ENCODE data around the gene LRRC8C.
A peak's percentile ranks its signal among the peaks of the same experiment; 100 is the strongest.

Gene LRRC8C

GRCh38 chr1:89739844-89740216 lies 106.9 kb downstream of the LRRC8C start:
- peak overlapping the region in 4 of 11 experiments; percentile 27 to 41 (median 33); a peak in 5 of 22 replicates for H3K27ac ChIP-seq
- H3K4me1 ChIP-seq = peaks cover 4 to 32% (median 16%) of the 10 kb centered on the region in 10 experiments; a peak in 13 of 20 replicates
- peak overlapping the region in 8 of 11 experiments; percentile 7 to 83 (median 44); a peak in 15 of 22 replicates for H3K4me2 ChIP-seq
- H4K20me1 ChIP-seq = no peaks in the 10 kb centered on the region
- no peak overlapping the region for H3K9ac ChIP-seq
- H3K4me3 ChIP-seq = no peak overlapping the region
- H3K9me3 ChIP-seq (replicated peaks in 1 of 11) = peaks cover 0 to 32% (median 12%) of the 10 kb centered on the region in 11 experiments; a peak in 16 of 22 replicates
- TF ChIP-seq Cebpa-rat (IDR thresholded peaks at IDR 0.05) = no peak
- H3K36me3 ChIP-seq = peaks cover 0 to 15% (median 0%) of the 10 kb centered on the region in 11 experiments; a peak in 8 of 22 replicates
- H3K27me3 ChIP-seq = no peaks in the 10 kb centered on the region

- no peaks in the 10 kb centered on the region for H3K27me3 ChIP-seq
- no peak overlapping the region for H3K27ac ChIP-seq
- no peak overlapping the region for H3K4me2 ChIP-seq
- no peak overlapping the region for H3K9ac ChIP-seq
- H4K20me1 ChIP-seq = no peaks in the 10 kb centered on the region
- H3K4me1 ChIP-seq = peaks cover 4 to 25% (median 14%) of the 10 kb centered on the region in 10 experiments; a peak in 13 of 20 replicates
- peaks cover 0 to 47% (median 15%) of the 10 kb centered on the region in 11 experiments; a peak in 16 of 22 replicates for H3K9me3 ChIP-seq (replicated peaks in 1 of 11)
- peaks cover 0 to 30% (median 0%) of the 10 kb centered on the region in 11 experiments; a peak in 8 of 22 replicates for H3K36me3 ChIP-seq
- TF ChIP-seq Cebpa-rat (IDR thresholded peaks at IDR 0.05) = no peak
- no peak overlapping the region for H3K4me3 ChIP-seq
Measured at GRCh38 chr1:89743788-89744187, 110.9 kb downstream of the LRRC8C start.

- TF ChIP-seq Cebpa-rat (IDR thresholded peaks at IDR 0.05) = no peak
- Histone ChIP-seq H4K20me1 (no peaks in the 10 kb centered on the region), H3K27me3 (no peaks in the 10 kb centered on the region), H3K4me1 (peaks cover 0 to 6% (median 0%) of the 10 kb centered on the region in 10 experiments; a peak in 2 of 20 replicates), H3K4me3 (no peak overlapping the region), H3K4me2 (no peak overlapping the region), H3K27ac (no peak overlapping the region), H3K9ac (no peak overlapping the region), H3K9me3 (replicated peaks in 1 of 11) (peaks cover 0 to 37% (median 11%) of the 10 kb centered on the region in 11 experiments; a peak in 16 of 22 replicates), H3K36me3 (peaks cover 0 to 23% (median 0%) of the 10 kb centered on the region in 11 experiments; a peak in 7 of 22 replicates)
Measured at GRCh38 chr1:89746424-89747149, 113.7 kb downstream of the LRRC8C start.

- Histone ChIP-seq H3K4me2 (peak overlapping the region; percentile 28 to 97 (median 86)), H4K20me1 (no peaks in the 10 kb centered on the region), H3K4me1 (peaks cover 50 to 60% (median 54%) of the 10 kb centered on the region in 10 experiments), H3K9me3 (replicated peaks in 1 of 11) (peaks cover 0 to 36% (median 19%) of the 10 kb centered on the region in 11 experiments; a peak in 17 of 22 replicates), H3K4me3 (peak overlapping the region in 3 of 10 experiments; percentile 8 to 24 (median 11); a peak in 2 of 20 replicates), H3K36me3 (peaks cover 0 to 19% (median 0%) of the 10 kb centered on the region in 11 experiments; a peak in 2 of 22 replicates), H3K27ac (peak overlapping the region; percentile 84 to 98 (median 95)), H3K9ac (peak overlapping the region; percentile 18 to 81 (median 73); a peak in 20 of 22 replicates), H3K27me3 (no peaks in the 10 kb centered on the region)
- no peak for TF ChIP-seq Cebpa-rat (IDR thresholded peaks at IDR 0.05)
Measured at GRCh38 chr1:89753761-89754160, 120.8 kb downstream of the LRRC8C start.

GRCh38 chr1:89754518-89754917 lies 121.6 kb downstream of the LRRC8C start:
- H3K9ac ChIP-seq = peak overlapping the region in 10 of 11 experiments; percentile 48 to 81 (median 76); a peak in 20 of 22 replicates
- H3K4me3 ChIP-seq = peak overlapping the region in 1 of 10 experiments; percentile 24; a peak in 1 of 20 replicates
- peaks cover 0 to 36% (median 19%) of the 10 kb centered on the region in 11 experiments; a peak in 17 of 22 replicates for H3K9me3 ChIP-seq (replicated peaks in 1 of 11)
- H3K36me3 ChIP-seq = peaks cover 0 to 27% (median 0%) of the 10 kb centered on the region in 11 experiments; a peak in 3 of 22 replicates
- H3K4me2 ChIP-seq = peak overlapping the region; percentile 28 to 97 (median 86)
- peak; percentile 42 to 87 (median 80); a peak in 18 of 22 replicates for TF ChIP-seq Cebpa-rat (IDR thresholded peaks at IDR 0.05)
- no peaks in the 10 kb centered on the region for H3K27me3 ChIP-seq
- H3K4me1 ChIP-seq = peaks cover 58 to 68% (median 62%) of the 10 kb centered on the region in 10 experiments
- H3K27ac ChIP-seq = peak overlapping the region; percentile 84 to 98 (median 95)
- no peaks in the 10 kb centered on the region for H4K20me1 ChIP-seq

- Histone ChIP-seq H3K9me3 (replicated peaks in 1 of 11) (peaks cover 0 to 36% (median 19%) of the 10 kb centered on the region in 11 experiments; a peak in 17 of 22 replicates), H3K9ac (peak overlapping the region in 10 of 11 experiments; percentile 60 to 86 (median 80); a peak in 17 of 22 replicates), H3K4me1 (peaks cover 69 to 79% (median 72%) of the 10 kb centered on the region in 10 experiments), H4K20me1 (no peaks in the 10 kb centered on the region), H3K36me3 (peaks cover 0 to 28% (median 0%) of the 10 kb centered on the region in 11 experiments; a peak in 3 of 22 replicates), H3K4me2 (peak overlapping the region; percentile 79 to 97 (median 89); a peak in 21 of 22 replicates), H3K4me3 (peak overlapping the region in 2 of 10 experiments; percentile 4 to 45; a peak in 1 of 20 replicates), H3K27ac (peak overlapping the region; percentile 84 to 98 (median 95)), H3K27me3 (no peaks in the 10 kb centered on the region)
- no peak for TF ChIP-seq Cebpa-rat (IDR thresholded peaks at IDR 0.05)
Measured at GRCh38 chr1:89755591-89755990, 122.7 kb downstream of the LRRC8C start.

- H3K9ac ChIP-seq = peak overlapping the region; percentile 60 to 86 (median 80); a peak in 21 of 22 replicates
- H3K27ac ChIP-seq = peak overlapping the region; percentile 84 to 98 (median 95)
Measured at GRCh38 chr1:89757532-89757931, 124.6 kb downstream of the LRRC8C start.

GRCh38 chr1:89758156-89758555 lies 125.2 kb downstream of the LRRC8C start:
- peak overlapping the region; percentile 35 to 86 (median 80); a peak in 21 of 22 replicates for H3K9ac ChIP-seq
- H3K4me3 ChIP-seq = peak overlapping the region in 8 of 10 experiments; percentile 0 to 45 (median 20); a peak in 11 of 20 replicates
- no peak for TF ChIP-seq Cebpa-rat (IDR thresholded peaks at IDR 0.05)
- peaks cover 92 to 98% (median 95%) of the 10 kb centered on the region in 10 experiments for H3K4me1 ChIP-seq
- H3K9me3 ChIP-seq (replicated peaks in 1 of 11) = peaks cover 0 to 31% (median 14%) of the 10 kb centered on the region in 11 experiments; a peak in 16 of 22 replicates
- H3K27me3 ChIP-seq = no peaks in the 10 kb centered on the region
- H4K20me1 ChIP-seq = no peaks in the 10 kb centered on the region
- peaks cover 0 to 28% (median 0%) of the 10 kb centered on the region in 11 experiments; a peak in 3 of 22 replicates for H3K36me3 ChIP-seq
- peak overlapping the region; percentile 69 to 98 (median 95) for H3K27ac ChIP-seq
- peak overlapping the region; percentile 79 to 97 (median 89) for H3K4me2 ChIP-seq

More at GRCh38 chr1:89757532-89757931, 124.6 kb downstream of the LRRC8C start:
- Histone ChIP-seq H3K9me3 (replicated peaks in 1 of 11) (peaks cover 0 to 36% (median 19%) of the 10 kb centered on the region in 11 experiments; a peak in 17 of 22 replicates), H3K4me3 (peak overlapping the region in 7 of 10 experiments; percentile 1 to 45 (median 29); a peak in 11 of 20 replicates), H3K4me1 (peaks cover 88 to 98% (median 92%) of the 10 kb centered on the region in 10 experiments), H3K27me3 (no peaks in the 10 kb centered on the region), H3K36me3 (peaks cover 0 to 28% (median 0%) of the 10 kb centered on the region in 11 experiments; a peak in 3 of 22 replicates), H4K20me1 (no peaks in the 10 kb centered on the region), H3K4me2 (peak overlapping the region; percentile 79 to 97 (median 89))
- peak; percentile 76 to 95 (median 91); a peak in 19 of 22 replicates for TF ChIP-seq Cebpa-rat (IDR thresholded peaks at IDR 0.05)

Measured in BLaER1 treated with 17β-estradiol and CSF1 and Interleukin-3, amounts not matched to agents 10 nM and 100 nM (cell line).